Endothelial cell of coronary artery (primary cell): Measurements from ENCODE around the gene RPL5. TPM values are rescaled to one million over a fixed set of nuclear protein-coding genes. Genes with fewer than 3 reads are reported as not detected.

Source experiments
- total RNA-seq: library from RNA; depleted of rRNA; stranded (reverse); fragments of >200 nt; gene quantifications from 2 replicates; pipeline ENCODE4 v1.2.3, GENCODE V29; 2014

Gene RPL5
- total RNA-seq = 1,380 and 1,549 TPM in 2 replicates

GRCh38 chr1:92831762-92832536, at the start of gene RPL5:
TSS of gene RPL5 (plus strand) at chr1:92832040. CDS start at chr1:92832115, 75 bp downstream.

GRCh38 chr1:92784639-92785500, 47.0 kb upstream of the RPL5 start, which contains the start of gene EVI5:
TSS of gene EVI5 (minus strand) at chr1:92785108. CDS start at chr1:92736546, 48,562 bp downstream.

Other genes with a start within 250 kb of the RPL5 start
- 66.5 and 128 TPM in 2 replicates for gene EVI5, start 46.9 kb upstream of the RPL5 start, total RNA-seq
- gene DIPK1A, start 129.4 kb downstream of the RPL5 start, total RNA-seq = 0.18 and 3.4 TPM in 2 replicates
- 30.9 and 37.2 TPM in 2 replicates for gene MTF2, start 247.2 kb downstream of the RPL5 start, total RNA-seq